CD4-positive, alpha-beta T cell (primary cell): Measurements from ENCODE around the gene SLC25A42. TPM values are rescaled to one million over a fixed set of nuclear protein-coding genes. Genes with fewer than 3 reads are reported as not detected.
A peak's percentile ranks its signal among the peaks of the same experiment; 100 is the strongest.

Experiments
- ATAC-seq: fragments of 200-7000 bp; cut with Tn5 transposase; one replicate; pipeline ENCODE4 v1.10.0; 2022; ENCODE audit warnings: mild to moderate bottlenecking; ENCODE audit not compliant: poor library complexity
- CTCF ChIA-PET: fragments of 350-600 bp; sonication (Branson Sonifier 250); formaldehyde crosslinking; loops from one replicate; lab custom pipeline; 2021; ENCODE audit warnings: antibody characterized with exemption, inconsistent platforms; lab: Charles Lee
- POLR2A ChIA-PET: fragments of 350-600 bp; sonication (Branson Sonifier 250); formaldehyde crosslinking; loops from one replicate; lab custom pipeline; 2021; ENCODE audit warnings: antibody characterized with exemption, inconsistent platforms; lab: Charles Lee
- DNase-seq, 14 experiments: peaks; one replicate each; pipeline ENCODE4 v3.0.0-alpha.2; 2013 to 2020; ENCODE audit warnings: mixed read lengths in 2 of 14
- H3K27ac ChIP-seq, 2 donors: one replicate each; pipeline versions ENCODE4 v1.5.1 to v1.7.0; 2013; ENCODE audit warnings: low read length in 2 of 2, low read depth in 1 of 2, mild to moderate bottlenecking in 1 of 2
- H3K27me3 ChIP-seq, 2 experiments: 1 replicate in 1 of 2; 2 replicates in 1 of 2; pipeline versions ENCODE4 v1.6.1 to v1.7.0; 2013; ENCODE audit warnings: low read length in 2 of 2, control low read depth in 1 of 2, mild to moderate bottlenecking in 1 of 2, moderate library complexity in 1 of 2; ENCODE audit not compliant: insufficient read depth in 2 of 2, control insufficient read depth in 1 of 2
- H3K36me3 ChIP-seq: one replicate; pipeline ENCODE4 v1.6.1; 2013; ENCODE audit warnings: low read length, control low read depth; ENCODE audit not compliant: insufficient read depth
- H3K4me1 ChIP-seq: one replicate; pipeline ENCODE4 v1.6.1; 2013; ENCODE audit warnings: low read length, control low read depth; ENCODE audit not compliant: insufficient read depth
- H3K4me3 ChIP-seq: one replicate; pipeline ENCODE4 v1.5.1; 2013; ENCODE audit warnings: mild to moderate bottlenecking, low read length, moderate library complexity
- H3K9me3 ChIP-seq, 2 experiments: 1 replicate in 1 of 2; 2 replicates in 1 of 2; pipeline versions ENCODE4 v1.6.1 to v1.7.0; 2013; ENCODE audit warnings: low read length in 2 of 2, mild to moderate bottlenecking in 2 of 2, control low read depth in 1 of 2, moderate library complexity in 1 of 2; ENCODE audit not compliant: control insufficient read depth in 1 of 2, insufficient read depth in 1 of 2
- H3K27ac Mint-ChIP-seq: one replicate; pipeline ENCODE4 v1.8.0; 2020; ENCODE audit warnings: mixed read lengths
- H3K27me3 Mint-ChIP-seq: one replicate; pipeline ENCODE4 v1.8.0; 2021; ENCODE audit warnings: mixed read lengths
- H3K36me3 Mint-ChIP-seq: one replicate; pipeline ENCODE4 v1.8.0; 2021; ENCODE audit warnings: low read depth, mixed read lengths
- H3K4me1 Mint-ChIP-seq: one replicate; pipeline ENCODE4 v1.8.0; 2021; ENCODE audit warnings: low read depth, mixed read lengths
- H3K4me3 Mint-ChIP-seq: one replicate; pipeline ENCODE4 v1.8.0; 2020; ENCODE audit warnings: mild to moderate bottlenecking, mixed read lengths
- H3K9me3 Mint-ChIP-seq: one replicate; pipeline ENCODE4 v1.8.0; 2020; ENCODE audit warnings: mixed read lengths
- CTCF ChIP-seq: fragments of 200-600 bp; IDR thresholded peaks from one replicate; pipeline ENCODE4 v1.8.0; 2022; ENCODE audit warnings: antibody characterized with exemption, mild to moderate bottlenecking
- intact Hi-C, 2 experiments: fragments of 100-400 bp; cut with DNase I in 1 of 2; cut with micrococcal nuclease in 1 of 2; formaldehyde crosslinking; loops; one replicate each; pipeline versions ENCODE4 v1.15.1 to v1.9.0; 2023 to 2025; cut with DNase I, micrococcal nuclease
- total RNA-seq, 174 experiments: library from RNA in 2 of 174; stranded (reverse) in 2 of 174; gene quantifications; one replicate each; pipeline ENCODE4 v1.2.3 and lab custom pipeline; 2021 to 2026

Gene SLC25A42
- total RNA-seq, 2 experiments from 2014 or later, result 15.1 to 15.4 TPM

GRCh38 chr19:19140476-19140875, 76.7 kb downstream of the SLC25A42 start:
- H3K4me1 Mint-ChIP-seq, result peaks cover 28% of the 10 kb centered on the region
- Histone ChIP-seq H3K4me1 (peaks cover 25% of the 10 kb centered on the region), H3K36me3 (no peaks in the 10 kb centered on the region), H3K27ac (no peak overlapping the region), H3K9me3 (no peaks in the 10 kb centered on the region), H3K4me3 (no peak overlapping the region), H3K27me3 (no peaks in the 10 kb centered on the region)
- no peak for TF ChIP-seq CTCF
- no peak overlapping the region for H3K27ac Mint-ChIP-seq
- no peaks in the 10 kb centered on the region for H3K27me3 Mint-ChIP-seq
- ChIA-PET POLR2A (interaction anchor here (0.8 kb wide), 1 partner anchor 29 kb away, joined by 3 read pairs; the partner anchor contains the start of gene MEF2B), CTCF (interaction anchor here (1.4 kb wide), 1 partner anchor 85 kb away, joined by 3 read pairs; no protein-coding TSS in a partner anchor)
- no peak overlapping the region for H3K4me3 Mint-ChIP-seq
- ATAC-seq, result no peak
- no peaks in the 10 kb centered on the region for H3K36me3 Mint-ChIP-seq
- intact Hi-C loops, result loop anchor here in 1 of 2 experiments (5.0 kb wide), 1 partner anchor 177 kb away; no protein-coding TSS in a partner anchor
- H3K9me3 Mint-ChIP-seq, result no peaks in the 10 kb centered on the region
- DNase-seq, result no peak

GRCh38 chr19:19142347-19142746, 78.6 kb downstream of the SLC25A42 start:
- ATAC-seq (no peak), DNase-seq (no peak)
- Histone ChIP-seq H3K4me3 (no peak overlapping the region), H3K27ac (no peak overlapping the region), H3K27me3 (no peaks in the 10 kb centered on the region), H3K36me3 (peaks cover 9% of the 10 kb centered on the region), H3K4me1 (peaks cover 27% of the 10 kb centered on the region), H3K9me3 (no peaks in the 10 kb centered on the region)
- ChIA-PET CTCF (no interaction called here), POLR2A (no interaction called here)
- Mint-ChIP-seq H3K9me3 (no peaks in the 10 kb centered on the region), H3K36me3 (peaks cover 1% of the 10 kb centered on the region), H3K27me3 (no peaks in the 10 kb centered on the region), H3K4me1 (peaks cover 21% of the 10 kb centered on the region), H3K4me3 (no peak overlapping the region), H3K27ac (no peak overlapping the region)
- no peak for TF ChIP-seq CTCF
- intact Hi-C loops, result loop anchor here in 1 of 2 experiments (5.0 kb wide), 1 partner anchor 175 kb away; no protein-coding TSS in a partner anchor

GRCh38 chr19:19145281-19145680, 81.5 kb downstream of the SLC25A42 start:
- Mint-ChIP-seq H3K36me3 (peaks cover 20% of the 10 kb centered on the region), H3K4me3 (no peak overlapping the region), H3K4me1 (no peaks in the 10 kb centered on the region), H3K9me3 (no peaks in the 10 kb centered on the region), H3K27ac (no peak overlapping the region), H3K27me3 (no peaks in the 10 kb centered on the region)
- Histone ChIP-seq H3K9me3 (no peaks in the 10 kb centered on the region), H3K4me3 (no peak overlapping the region), H3K36me3 (peaks cover 22% of the 10 kb centered on the region), H3K27me3 (no peaks in the 10 kb centered on the region), H3K4me1 (peaks cover 8% of the 10 kb centered on the region), H3K27ac (no peak overlapping the region)
- CTCF ChIA-PET, result interaction anchor here (0.6 to 1.5 kb wide), 11 partner anchors 10 to 346 kb away, joined by 3 to 15 read pairs (median 4); partner anchors contain the start of genes BORCS8, MEF2B and SLC25A42
- TF ChIP-seq CTCF, result no peak
- no peak for ATAC-seq
- intact Hi-C loops, result no loop called here
- POLR2A ChIA-PET, result no interaction called here
- DNase-seq, result peak in 1 of 14 experiments; percentile 32
